Astrocyte (in vitro differentiated cells and primary cell): ENCODE measurements around the gene PLCL1. TPM values are rescaled to one million over a fixed set of nuclear protein-coding genes. Genes with fewer than 3 reads are reported as not detected.

ENCODE experiments used
- DNase-seq: peaks from one replicate; pipeline ENCODE4 v3.0.0-alpha.2; 2010; ENCODE audit warnings: low read depth
- FAIRE-seq: peaks from 2 replicates; lab custom pipeline; 2011; peaks lifted over from hg19 to GRCh38; lab: Jason Lieb, UNC
- H2AFZ ChIP-seq: 2 replicates; pipeline ENCODE4 v1.6.0; 2012; ENCODE audit warnings: low read depth, low read length, inconsistent platforms
- H3K27ac ChIP-seq: 2 replicates; pipeline ENCODE4 v1.5.1; 2011; ENCODE audit warnings: low read depth, low read length, inconsistent platforms
- H3K27me3 ChIP-seq: 2 replicates; pipeline ENCODE4 v1.6.0; 2011; ENCODE audit warnings: low read length, inconsistent platforms; ENCODE audit not compliant: insufficient read depth
- H3K36me3 ChIP-seq: 2 replicates; pipeline ENCODE4 v1.5.1; 2011; ENCODE audit warnings: low read length, inconsistent platforms; ENCODE audit not compliant: insufficient read depth
- H3K4me1 ChIP-seq: 2 replicates; pipeline ENCODE4 v1.5.1; 2011; ENCODE audit warnings: low read length, inconsistent platforms; ENCODE audit not compliant: insufficient read depth
- H3K4me2 ChIP-seq: 2 replicates; pipeline ENCODE4 v1.6.0; 2012; ENCODE audit warnings: low read length, inconsistent platforms
- H3K4me3 ChIP-seq: 2 replicates; pipeline ENCODE4 v1.5.1; 2011; ENCODE audit warnings: low read depth, mild to moderate bottlenecking, low read length, inconsistent platforms; ENCODE audit not compliant: insufficient read depth
- H3K79me2 ChIP-seq: 2 replicates; pipeline ENCODE4 v1.6.0; 2012; ENCODE audit warnings: mild to moderate bottlenecking, low read length, inconsistent platforms; ENCODE audit not compliant: insufficient read depth
- H3K9ac ChIP-seq: 2 replicates; pipeline ENCODE4 v1.6.0; 2012; ENCODE audit warnings: mild to moderate bottlenecking, low read length, inconsistent platforms
- H3K9me3 ChIP-seq: 2 replicates; pipeline ENCODE4 v1.5.1; 2012; ENCODE audit warnings: low read depth, mild to moderate bottlenecking, low read length, inconsistent platforms; ENCODE audit not compliant: insufficient read depth
- H4K20me1 ChIP-seq: 2 replicates; pipeline ENCODE4 v1.6.0; 2012; ENCODE audit warnings: low read length, inconsistent platforms; ENCODE audit not compliant: insufficient read depth
- H3K27ac Mint-ChIP-seq: one replicate; pipeline ENCODE4 v1.8.0; 2021; ENCODE audit warnings: mild to moderate bottlenecking, mixed read lengths; ENCODE audit not compliant: unreplicated experiment
- H3K27me3 Mint-ChIP-seq: one replicate; pipeline ENCODE4 v1.8.0; 2021; ENCODE audit warnings: low read depth, mixed read lengths; ENCODE audit not compliant: unreplicated experiment
- H3K36me3 Mint-ChIP-seq: one replicate; pipeline ENCODE4 v1.8.0; 2021; ENCODE audit warnings: low read depth, mixed read lengths; ENCODE audit not compliant: unreplicated experiment
- H3K4me1 Mint-ChIP-seq: one replicate; pipeline ENCODE4 v1.8.0; 2021; ENCODE audit warnings: low read depth, mixed read lengths; ENCODE audit not compliant: unreplicated experiment
- H3K4me3 Mint-ChIP-seq: one replicate; pipeline ENCODE4 v1.8.0; 2021; ENCODE audit warnings: mild to moderate bottlenecking, moderate library complexity, mixed read lengths; ENCODE audit not compliant: unreplicated experiment
- H3K9me3 Mint-ChIP-seq: one replicate; pipeline ENCODE4 v1.8.0; 2021; ENCODE audit warnings: mild to moderate bottlenecking, mixed read lengths; ENCODE audit not compliant: unreplicated experiment
- CTCF ChIP-seq: IDR thresholded peaks from 2 replicates; pipeline ENCODE4 v1.5.1; 2011; ENCODE audit warnings: low read depth, mild to moderate bottlenecking, inconsistent platforms, low read length, moderate library complexity; ENCODE audit not compliant: insufficient read depth
- EZH2 ChIP-seq: IDR thresholded peaks from 2 replicates; pipeline ENCODE4 v1.6.1; 2012; ENCODE audit warnings: mild to moderate bottlenecking, low read length, inconsistent platforms; ENCODE audit not compliant: insufficient read depth
- total RNA-seq: library from RNA; stranded (reverse); gene quantifications from 2 replicates; pipeline ENCODE4 v1.2.1, GENCODE V29; 2021

Gene PLCL1
- total RNA-seq, 1 donor from 2014 or later = 0.84 TPM

DNA sequence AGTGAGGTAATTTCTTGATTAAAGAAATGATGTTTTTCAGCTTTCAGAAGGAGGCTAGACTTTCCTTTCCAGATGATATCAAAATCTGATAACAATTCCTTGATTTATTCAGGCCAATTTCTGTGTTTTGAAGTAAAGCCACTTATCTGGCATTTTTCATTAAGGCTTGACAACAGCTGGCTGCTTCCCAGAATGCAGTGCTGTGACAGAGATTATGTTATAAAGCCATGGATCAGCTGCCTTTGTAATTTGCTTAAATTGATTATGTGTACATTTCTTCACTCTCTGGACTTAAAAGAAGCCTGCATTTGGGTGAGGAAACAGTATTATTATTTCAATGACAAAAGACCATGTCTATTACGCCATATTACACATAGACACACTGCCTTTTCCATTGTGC lies 136.0 kb downstream of the PLCL1 start:
- no peak for TF ChIP-seq EZH2
- no peak for TF ChIP-seq CTCF

DNA sequence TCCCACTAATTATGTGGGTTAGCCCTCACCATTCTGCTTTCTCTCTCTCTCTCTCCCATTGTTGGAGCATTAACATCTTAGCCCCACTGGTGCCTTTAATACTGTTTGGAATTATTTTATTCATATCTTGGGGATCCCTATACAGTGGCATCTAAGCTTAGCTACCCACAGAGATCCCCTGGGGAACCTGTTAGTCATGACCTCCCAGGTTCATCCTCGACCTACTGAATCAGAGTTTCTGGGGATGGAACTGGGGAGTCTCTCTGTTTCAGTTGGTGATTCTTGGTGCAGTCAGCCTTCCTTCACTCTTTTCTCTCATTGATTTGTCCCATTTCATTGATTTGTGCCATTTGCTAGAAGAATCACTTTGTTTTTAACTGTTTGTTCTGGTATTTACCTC lies 137.3 kb downstream of the PLCL1 start:
- Histone ChIP-seq H3K27me3 (no peaks in the 10 kb centered on the region), H3K36me3 (no peaks in the 10 kb centered on the region), H3K4me2 (no peak overlapping the region), H3K27ac (no peak overlapping the region), H3K4me3 (no peak overlapping the region), H2AFZ (no peak overlapping the region), H4K20me1 (no peaks in the 10 kb centered on the region), H3K4me1 (no peaks in the 10 kb centered on the region), H3K9me3 (no peaks in the 10 kb centered on the region), H3K9ac (no peak overlapping the region), H3K79me2 (no peaks in the 10 kb centered on the region)
- Mint-ChIP-seq H3K27ac (no peak overlapping the region), H3K36me3 (no peaks in the 10 kb centered on the region), H3K27me3 (peaks cover 1% of the 10 kb centered on the region), H3K4me3 (no peak overlapping the region), H3K4me1 (peaks cover 3% of the 10 kb centered on the region), H3K9me3 (peaks cover 3% of the 10 kb centered on the region)
- TF ChIP-seq EZH2 (no peak), CTCF (no peak)
- no peak for DNase-seq
- FAIRE-seq = no peak

More for the DNA sequence above, 136.0 kb downstream of the PLCL1 start:
- Mint-ChIP-seq H3K4me1 (peaks cover 3% of the 10 kb centered on the region), H3K27ac (no peak overlapping the region), H3K4me3 (no peak overlapping the region), H3K9me3 (peaks cover 3% of the 10 kb centered on the region), H3K27me3 (peaks cover 1% of the 10 kb centered on the region), H3K36me3 (no peaks in the 10 kb centered on the region)
- Histone ChIP-seq H2AFZ (no peak overlapping the region), H3K27ac (no peak overlapping the region), H3K4me2 (no peak overlapping the region), H3K79me2 (no peaks in the 10 kb centered on the region), H3K27me3 (no peaks in the 10 kb centered on the region), H3K4me1 (no peaks in the 10 kb centered on the region), H3K36me3 (no peaks in the 10 kb centered on the region), H3K9me3 (no peaks in the 10 kb centered on the region), H4K20me1 (no peaks in the 10 kb centered on the region), H3K9ac (no peak overlapping the region), H3K4me3 (no peak overlapping the region)
- DNase-seq (no peak), FAIRE-seq (no peak)

GRCh38 chr2:197943731-197944130 lies 139.3 kb downstream of the PLCL1 start:
- Histone ChIP-seq H3K4me2 (no peak overlapping the region), H3K27me3 (no peaks in the 10 kb centered on the region), H3K4me1 (no peaks in the 10 kb centered on the region), H3K9me3 (no peaks in the 10 kb centered on the region), H2AFZ (no peak overlapping the region), H4K20me1 (no peaks in the 10 kb centered on the region), H3K79me2 (no peaks in the 10 kb centered on the region), H3K36me3 (no peaks in the 10 kb centered on the region), H3K27ac (no peak overlapping the region), H3K4me3 (no peak overlapping the region), H3K9ac (no peak overlapping the region)
- H3K27ac Mint-ChIP-seq = peak overlapping the region; percentile 30
- TF ChIP-seq EZH2 = no peak
- TF ChIP-seq CTCF = no peak
- H3K27me3 Mint-ChIP-seq = peaks cover 4% of the 10 kb centered on the region
- peaks cover 3% of the 10 kb centered on the region for H3K9me3 Mint-ChIP-seq
- no peak overlapping the region for H3K4me3 Mint-ChIP-seq
- no peaks in the 10 kb centered on the region for H3K36me3 Mint-ChIP-seq
- DNase-seq (no peak), FAIRE-seq (no peak)
- H3K4me1 Mint-ChIP-seq = peaks cover 7% of the 10 kb centered on the region
